ENCODE data around the gene SPINK2.

GRCh38 chr4:56773346-56773745, 48.2 kb downstream of the SPINK2 start:
- TF ChIP-seq, protein P1, sequence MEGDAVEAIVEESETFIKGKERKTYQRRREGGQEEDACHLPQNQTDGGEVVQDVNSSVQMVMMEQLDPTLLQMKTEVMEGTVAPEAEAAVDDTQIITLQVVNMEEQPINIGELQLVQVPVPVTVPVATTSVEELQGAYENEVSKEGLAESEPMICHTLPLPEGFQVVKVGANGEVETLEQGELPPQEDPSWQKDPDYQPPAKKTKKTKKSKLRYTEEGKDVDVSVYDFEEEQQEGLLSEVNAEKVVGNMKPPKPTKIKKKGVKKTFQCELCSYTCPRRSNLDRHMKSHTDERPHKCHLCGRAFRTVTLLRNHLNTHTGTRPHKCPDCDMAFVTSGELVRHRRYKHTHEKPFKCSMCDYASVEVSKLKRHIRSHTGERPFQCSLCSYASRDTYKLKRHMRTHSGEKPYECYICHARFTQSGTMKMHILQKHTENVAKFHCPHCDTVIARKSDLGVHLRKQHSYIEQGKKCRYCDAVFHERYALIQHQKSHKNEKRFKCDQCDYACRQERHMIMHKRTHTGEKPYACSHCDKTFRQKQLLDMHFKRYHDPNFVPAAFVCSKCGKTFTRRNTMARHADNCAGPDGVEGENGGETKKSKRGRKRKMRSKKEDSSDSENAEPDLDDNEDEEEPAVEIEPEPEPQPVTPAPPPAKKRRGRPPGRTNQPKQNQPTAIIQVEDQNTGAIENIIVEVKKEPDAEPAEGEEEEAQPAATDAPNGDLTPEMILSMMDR (IDR thresholded peaks at IDR 0.05), result no peak
- TF ChIP-seq POLR2AphosphoS5 (IDR thresholded peaks at IDR 0.05), result no peak
- no peak for TF ChIP-seq POLR2A (IDR thresholded peaks at IDR 0.05)
- TF ChIP-seq EP300 (IDR thresholded peaks at IDR 0.05; ENCODE audit: low read depth), result no peak

Measured in transverse colon (tissue), 4 donors.